OCI-LY7 (cell line): ENCODE results near the gene CRIP2. TPM values are rescaled to one million over a fixed set of nuclear protein-coding genes. Genes with fewer than 3 reads are reported as not detected.

ENCODE experiments used
- BruUV-seq: library from RNA; stranded (reverse); fragments of 400-500 nt; replicated peaks from 2 replicates; lab custom pipeline; 2021; lab: Mats Ljungman, UMichigan
- CTCF ChIA-PET: fragments of 300-600 bp; sonication (Branson Sonifier 250); formaldehyde crosslinking; loops from one replicate; lab custom pipeline; 2022; ENCODE audit warnings: antibody characterized with exemption; ENCODE audit not compliant: unreplicated experiment; lab: Charles Lee
- POLR2A ChIA-PET: fragments of 300-600 bp; sonication (Branson Sonifier 250); formaldehyde crosslinking; loops from one replicate; lab custom pipeline; 2022; ENCODE audit warnings: antibody characterized with exemption; lab: Charles Lee
- DNase-seq: peaks from one replicate; pipeline ENCODE4 v3.0.0-alpha.2; 2015; ENCODE audit warnings: low spot score
- H2AFZ ChIP-seq: fragments of 200-600 bp; sonication (generic), shearing (Covaris generic); 2 replicates; pipeline ENCODE4 v1.6.1; 2014; ENCODE audit warnings: mild to moderate bottlenecking, antibody characterized with exemption, low read length, moderate library complexity
- H3K27ac ChIP-seq: fragments of 200-600 bp; sonication (generic); 2 replicates; pipeline ENCODE4 v1.5.1; 2014; ENCODE audit warnings: mixed run types, low read depth, mild to moderate bottlenecking, moderate library complexity, low read length, inconsistent platforms; ENCODE audit not compliant: poor library complexity, severe bottlenecking
- H3K36me3 ChIP-seq: fragments of 200-600 bp; sonication (generic); 2 replicates; pipeline ENCODE4 v1.6.1; 2014; ENCODE audit warnings: mild to moderate bottlenecking, antibody characterized with exemption, low read length, moderate library complexity, mixed read lengths; ENCODE audit not compliant: insufficient read depth
- H3K4me1 ChIP-seq: fragments of 200-600 bp; sonication (generic); 2 replicates; pipeline ENCODE4 v1.5.1; 2014; ENCODE audit warnings: mild to moderate bottlenecking, low read length; ENCODE audit not compliant: insufficient read depth, poor library complexity, severe bottlenecking
- H3K4me2 ChIP-seq: fragments of 200-600 bp; sonication (generic); 2 replicates; pipeline ENCODE4 v1.6.1; 2014; ENCODE audit warnings: mild to moderate bottlenecking, low read length
- H3K4me3 ChIP-seq: fragments of 200-600 bp; sonication (generic); 2 replicates; pipeline ENCODE4 v1.5.1; 2014; ENCODE audit warnings: mild to moderate bottlenecking, low read depth, low read length; ENCODE audit not compliant: poor library complexity, severe bottlenecking
- H3K79me2 ChIP-seq: fragments of 200-600 bp; sonication (generic); 2 replicates; pipeline ENCODE4 v1.6.1; 2016; ENCODE audit warnings: low read depth, mild to moderate bottlenecking, low read length, moderate library complexity, mixed read lengths; ENCODE audit not compliant: insufficient read depth
- H3K9me2 ChIP-seq: fragments of 200-600 bp; sonication (generic); 2 replicates; pipeline ENCODE4 v1.6.1; 2016; ENCODE audit warnings: mild to moderate bottlenecking, low read length, mixed read lengths; ENCODE audit not compliant: insufficient read depth
- H3K9me3 ChIP-seq: fragments of 200-600 bp; sonication (generic); 2 replicates; pipeline ENCODE4 v1.6.1; 2014; ENCODE audit warnings: mild to moderate bottlenecking, mixed run types, low read length, mixed read lengths
- H4K20me1 ChIP-seq: fragments of 200-600 bp; sonication (generic); 2 replicates; pipeline ENCODE4 v1.6.1; 2014; ENCODE audit warnings: mild to moderate bottlenecking, antibody characterized with exemption, low read length, moderate library complexity, mixed read lengths; ENCODE audit not compliant: insufficient read depth
- CTCF ChIP-seq: fragments of 200-600 bp; sonication (generic); conservative IDR thresholded peaks from 2 replicates; pipeline ENCODE4 v1.5.1; 2014; ENCODE audit warnings: mild to moderate bottlenecking, antibody characterized with exemption, low read length, moderate library complexity, mixed read lengths
- EZH2phosphoT487 ChIP-seq: fragments of 200-600 bp; sonication (generic); IDR thresholded peaks from 2 replicates; pipeline ENCODE4 v1.6.1; 2018; ENCODE audit warnings: low read depth, borderline replicate concordance, mild to moderate bottlenecking, mixed run types, antibody characterized with exemption, low read length, moderate library complexity, mixed read lengths
- intact Hi-C: fragments of 100-400 bp; cut with micrococcal nuclease; formaldehyde crosslinking; loops from one replicate; pipeline ENCODE4 v1.10.0; 2022; ENCODE audit not compliant: unreplicated experiment
- total RNA-seq, 2 experiments: library from RNA; depleted of rRNA in 1 of 2; stranded (reverse); fragments of >200 nt in 1 of 2; shearing (Covaris generic) in 1 of 2; gene quantifications; 2 replicates each; pipeline ENCODE4 v1.2.3, GENCODE V29; 2014 to 2022

CRIP2 gene
- total RNA-seq, 2 experiments from 2014 or later: not detected

GRCh38 chr14:105442125-105442524 is 32.5 kb upstream of the CRIP2 start:
- no peak for DNase-seq
- Histone ChIP-seq H3K36me3 (peaks cover 61% of the 10 kb centered on the region), H3K27ac (no peak overlapping the region), H3K4me3 (no peak overlapping the region), H3K4me1 (no peaks in the 10 kb centered on the region), H3K4me2 (no peak overlapping the region), H3K9me3 (no peaks in the 10 kb centered on the region), H3K9me2 (no peaks in the 10 kb centered on the region), H3K79me2 (peaks cover 15% of the 10 kb centered on the region), H4K20me1 (0 out of 2 replicates have a peak, but pooled peaks cover 6% of the 10 kb centered on the region), H2AFZ (no peak overlapping the region)
- TF ChIP-seq EZH2phosphoT487: no peak
- TF ChIP-seq CTCF: no peak
- POLR2A ChIA-PET: no interaction called here
- TSS peak; percentile 51 for BruUV-seq
- CTCF ChIA-PET: no interaction called here
- intact Hi-C loops: no loop called here

GRCh38 chr14:105442834-105443233 is 31.8 kb upstream of the CRIP2 start:
- Histone ChIP-seq H2AFZ (no peak overlapping the region), H3K4me3 (no peak overlapping the region), H3K79me2 (peaks cover 9% of the 10 kb centered on the region), H3K27ac (no peak overlapping the region), H3K9me2 (no peaks in the 10 kb centered on the region), H3K4me1 (no peaks in the 10 kb centered on the region), H4K20me1 (0 out of 2 replicates have a peak, but pooled peaks cover 3% of the 10 kb centered on the region), H3K9me3 (no peaks in the 10 kb centered on the region), H3K36me3 (peaks cover 54% of the 10 kb centered on the region), H3K4me2 (no peak overlapping the region)
- ChIA-PET POLR2A (no interaction called here), CTCF (no interaction called here)
- no TSS peak for BruUV-seq
- intact Hi-C loops: no loop called here
- DNase-seq: no peak
- TF ChIP-seq CTCF (no peak), EZH2phosphoT487 (no peak)

- no peaks in the 10 kb centered on the region for H4K20me1 ChIP-seq
- intact Hi-C loops: no loop called here
Observed at GRCh38 chr14:105444859-105445258, 29.8 kb upstream of the CRIP2 start.

More at GRCh38 chr14:105444859-105445258, 29.8 kb upstream of the CRIP2 start:
- no peak for DNase-seq
- ChIA-PET CTCF (no interaction called here), POLR2A (no interaction called here)
- no TSS peak for BruUV-seq
- H3K9me2 ChIP-seq: no peaks in the 10 kb centered on the region
- no peak overlapping the region for H3K4me2 ChIP-seq
- peaks cover 38% of the 10 kb centered on the region for H3K36me3 ChIP-seq
- no peak overlapping the region for H2AFZ ChIP-seq
- no peaks in the 10 kb centered on the region for H3K9me3 ChIP-seq
- no peaks in the 10 kb centered on the region for H3K4me1 ChIP-seq
- TF ChIP-seq CTCF: no peak
- no peak for TF ChIP-seq EZH2phosphoT487
- H3K79me2 ChIP-seq: no peaks in the 10 kb centered on the region
- H3K4me3 ChIP-seq: no peak overlapping the region
- no peak overlapping the region for H3K27ac ChIP-seq
